ENCODE data around the gene TMEM59L. TPM values are rescaled to one million over a fixed set of nuclear protein-coding genes. Genes with fewer than 3 reads are reported as not detected.

Gene TMEM59L
- total RNA-seq, 2 donors from 2014 or later: 0.66 to 2.1 TPM

- 78 to 93% methylated on average over 13 to 19 of the region's 19 CpGs for WGBS, 2 donors
- Histone ChIP-seq H3K4me3 (no peak overlapping the region), H3K36me3 (replicated peaks in 1 of 2; ENCODE audit: insufficient read depth in 1 of 2, low read depth in 2 of 2) (no peaks in the 10 kb centered on the region), H3K9me3 (no peaks in the 10 kb centered on the region), H3K4me1 (no peaks in the 10 kb centered on the region), H3K27me3 (no peaks in the 10 kb centered on the region), H3K27ac (no peak overlapping the region)
- DNase-seq: no peak
- intact Hi-C loops (cut with DNase I): no loop called here
- TF ChIP-seq POLR2A (IDR thresholded peaks at IDR 0.05) (no peak), CTCF (IDR thresholded peaks at IDR 0.05) (no peak)
- ATAC-seq: no peak
Observed at GRCh38 chr19:18656337-18657086, 43.8 kb downstream of the TMEM59L start.

- ATAC-seq (peak; percentile 31), DNase-seq (peak; percentile 30 to 49 (median 34))
- H3K27ac ChIP-seq: peak overlapping the region in 1 of 4 donors; percentile 73
- no peaks in the 10 kb centered on the region for H3K36me3 ChIP-seq (replicated peaks in 1 of 2; ENCODE audit: insufficient read depth in 1 of 2, low read depth in 2 of 2)
- H3K9me3 ChIP-seq: no peaks in the 10 kb centered on the region
- 76 to 80% methylated on average over 18 to 20 of the region's 20 CpGs for WGBS, 2 donors
- TF ChIP-seq CTCF (IDR thresholded peaks at IDR 0.05): no peak
- TF ChIP-seq POLR2A (IDR thresholded peaks at IDR 0.05): no peak
- no peaks in the 10 kb centered on the region for H3K27me3 ChIP-seq
- no peak overlapping the region for H3K4me3 ChIP-seq
- intact Hi-C loops (cut with DNase I): no loop called here
- no peaks in the 10 kb centered on the region for H3K4me1 ChIP-seq
Observed at GRCh38 chr19:18657590-18658365, 45.1 kb downstream of the TMEM59L start.

GRCh38 chr19:18658366-18658855 is 45.7 kb downstream of the TMEM59L start:
- no peaks in the 10 kb centered on the region for H3K36me3 ChIP-seq (replicated peaks in 1 of 2; ENCODE audit: insufficient read depth in 1 of 2, low read depth in 2 of 2)
- ATAC-seq: no peak
- DNase-seq: no peak
- intact Hi-C loops (cut with DNase I): no loop called here
- peak overlapping the region in 1 of 4 donors; percentile 73 for H3K27ac ChIP-seq
- WGBS, 2 donors: 80 to 85% methylated on average over 4 of the region's 4 CpGs
- TF ChIP-seq CTCF (IDR thresholded peaks at IDR 0.05): no peak
- TF ChIP-seq POLR2A (IDR thresholded peaks at IDR 0.05): no peak
- no peaks in the 10 kb centered on the region for H3K27me3 ChIP-seq
- no peaks in the 10 kb centered on the region for H3K4me1 ChIP-seq
- no peaks in the 10 kb centered on the region for H3K9me3 ChIP-seq
- H3K4me3 ChIP-seq: no peak overlapping the region

- Histone ChIP-seq H3K27ac (peak overlapping the region in 3 of 4 donors; percentile 39 to 73 (median 55)), H3K36me3 (replicated peaks in 1 of 2; ENCODE audit: insufficient read depth in 1 of 2, low read depth in 2 of 2) (no peaks in the 10 kb centered on the region), H3K4me3 (no peak overlapping the region), H3K9me3 (no peaks in the 10 kb centered on the region), H3K4me1 (no peaks in the 10 kb centered on the region), H3K27me3 (no peaks in the 10 kb centered on the region)
- intact Hi-C loops (cut with DNase I): no loop called here
- DNase-seq: peak in 1 of 4 donors; percentile 31
- peak; percentile 11 for ATAC-seq
- 72 to 83% methylated on average over 28 to 30 of the region's 30 CpGs for WGBS, 2 donors
- TF ChIP-seq POLR2A (IDR thresholded peaks at IDR 0.05): peak in 2 of 3 donors; percentile 9 to 17
- no peak for TF ChIP-seq CTCF (IDR thresholded peaks at IDR 0.05)
Observed at GRCh38 chr19:18659281-18660050, 46.8 kb downstream of the TMEM59L start.

All from body of pancreas (tissue), 4 donors.